ENCODE measurements around the gene XIAP.
A peak's percentile ranks its signal among the peaks of the same experiment; 100 is the strongest.
"Not testable (repeated sequence)": the region's sequence is repeated elsewhere in the genome, so short reads cannot be mapped to it uniquely, and the experiment has no call there.

The XIAP gene

DNA sequence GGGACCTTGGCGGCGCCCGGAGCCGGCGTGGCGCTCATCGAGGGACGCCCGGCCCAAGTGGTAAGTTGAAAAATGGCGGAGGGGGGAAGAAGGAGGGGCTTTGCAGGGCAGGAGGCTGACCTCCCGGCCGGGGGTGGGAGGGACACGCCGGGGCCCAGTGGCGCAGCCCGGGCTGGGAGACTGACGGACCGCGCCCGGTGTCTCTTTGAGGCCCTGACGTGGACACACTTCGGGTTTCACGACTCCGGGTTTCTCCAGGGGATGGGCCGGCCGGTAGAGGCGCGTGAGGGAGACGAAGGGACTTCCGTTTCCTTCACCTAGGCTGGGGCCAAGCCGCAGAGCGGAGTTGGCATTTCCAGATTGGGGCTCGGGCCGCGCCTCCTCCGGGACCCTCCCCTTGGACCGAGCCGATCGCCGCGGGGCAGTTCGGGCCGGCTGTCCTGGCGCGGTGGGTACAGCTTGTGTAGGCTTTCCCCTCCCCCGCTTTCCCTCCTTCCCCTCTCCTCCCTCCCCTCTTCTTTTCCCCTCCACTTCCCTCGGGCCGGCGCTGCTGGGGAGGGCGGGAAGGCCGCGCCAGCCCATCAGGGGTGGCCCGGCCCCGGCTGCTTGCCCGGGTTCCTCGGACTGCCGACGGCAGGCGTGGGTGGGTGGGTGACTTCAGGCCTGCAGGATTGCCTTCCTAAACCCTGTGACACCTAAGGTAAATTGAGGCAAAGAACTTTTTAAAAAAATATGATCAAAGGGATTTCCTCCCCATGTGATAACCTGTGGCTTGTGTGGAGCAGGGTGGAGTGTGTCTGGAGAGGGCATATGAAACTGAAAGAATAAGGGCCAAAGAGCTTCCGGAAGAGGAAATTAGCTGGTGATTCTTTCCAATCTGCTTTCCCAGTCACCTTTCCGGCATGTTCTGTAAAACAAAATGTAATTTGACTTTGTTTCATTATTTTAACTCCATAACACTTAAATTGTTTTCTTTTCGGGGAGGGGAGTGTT, at the start of gene XIAP:
TSS of gene XIAP (plus strand) at position 208 of the 993 bp plus-strand sequence. CDS start 25,610 bp downstream, outside the sequence.
- DNase-seq: peak; percentile 81

DNA sequence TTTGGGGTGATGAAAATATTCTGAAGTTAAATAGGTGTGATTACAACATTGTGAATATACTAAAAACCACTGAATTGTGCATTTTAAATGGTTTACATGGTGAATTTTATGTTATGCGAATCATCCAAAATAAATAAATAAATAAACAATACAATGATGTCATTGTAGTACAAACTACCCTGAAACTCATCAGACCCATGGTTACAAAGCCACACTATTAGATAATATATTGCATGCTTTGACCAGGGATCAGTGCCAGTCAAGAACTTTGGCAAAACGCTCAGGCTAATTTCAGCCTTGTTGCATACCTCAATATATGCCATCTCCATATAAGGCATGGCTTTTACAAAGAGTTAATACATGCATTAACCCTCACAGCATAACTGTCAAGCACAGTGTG, 45.5 kb upstream of the XIAP start:
- no peak for DNase-seq

DNA sequence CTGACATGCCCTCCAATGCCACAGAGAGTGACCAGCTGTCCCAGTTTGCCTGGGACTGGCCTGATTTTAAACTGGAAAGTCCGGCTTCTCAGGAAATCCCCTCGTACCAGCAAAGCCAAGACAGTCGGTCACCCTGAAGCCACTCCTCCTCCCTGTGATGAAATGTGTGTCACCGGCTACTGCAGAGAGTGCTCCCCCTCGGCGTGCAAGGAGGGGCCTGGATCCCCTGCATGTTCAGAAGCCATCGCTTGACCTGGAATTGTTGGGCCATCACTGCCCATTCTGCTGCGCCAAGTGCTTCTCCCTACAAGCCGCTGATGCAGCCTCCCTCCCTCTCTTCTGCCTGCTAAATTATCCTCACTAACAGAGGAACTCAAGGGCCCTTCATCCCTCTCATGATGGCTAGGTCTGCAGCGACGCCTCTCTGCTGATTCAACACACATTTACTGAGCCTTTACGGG, 44.9 kb upstream of the XIAP start:
- peak; percentile 60 for DNase-seq

GRCh38 chrX:123817288-123817894, 42.5 kb upstream of the XIAP start:
- no peak for DNase-seq

DNA sequence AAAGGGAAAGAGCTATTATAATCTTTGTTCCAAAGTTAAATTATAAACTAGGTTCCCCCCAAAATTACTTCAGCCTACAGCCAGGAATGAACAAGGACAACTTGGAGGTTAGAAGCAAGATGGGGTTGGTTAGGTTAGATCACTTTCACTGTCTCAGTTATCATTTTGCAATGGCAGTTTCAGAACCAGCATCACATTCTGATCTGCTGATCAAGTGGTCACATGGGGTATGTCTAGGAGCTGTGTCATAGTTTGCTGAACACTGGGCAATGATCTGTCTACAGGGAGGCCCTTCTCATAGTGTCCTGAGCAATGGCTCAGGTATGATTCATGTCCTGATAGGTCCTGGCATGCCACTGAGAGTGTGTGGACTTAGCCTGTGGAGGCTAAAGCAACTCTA, 41.6 kb upstream of the XIAP start:
- no peak for DNase-seq

DNA sequence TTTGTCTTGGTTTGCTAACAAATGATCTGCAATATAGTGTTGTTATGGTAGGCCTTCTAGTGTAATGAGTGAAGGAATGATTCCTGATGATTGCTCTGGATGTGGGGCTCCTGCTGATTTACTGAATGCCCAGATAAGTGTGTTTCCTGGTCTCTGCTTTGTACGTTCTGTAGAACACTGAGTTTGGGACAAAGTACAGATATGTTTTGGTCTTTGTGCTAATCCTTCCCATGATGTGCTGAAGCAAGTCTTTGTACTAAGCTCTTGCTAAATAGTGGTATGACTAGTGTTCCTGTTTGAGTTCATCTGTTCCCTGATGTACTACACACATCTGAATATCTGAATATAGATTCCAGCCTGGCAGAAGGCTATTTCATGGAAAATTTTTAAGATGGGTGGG, 36.9 kb upstream of the XIAP start:
- DNase-seq: no peak

DNA sequence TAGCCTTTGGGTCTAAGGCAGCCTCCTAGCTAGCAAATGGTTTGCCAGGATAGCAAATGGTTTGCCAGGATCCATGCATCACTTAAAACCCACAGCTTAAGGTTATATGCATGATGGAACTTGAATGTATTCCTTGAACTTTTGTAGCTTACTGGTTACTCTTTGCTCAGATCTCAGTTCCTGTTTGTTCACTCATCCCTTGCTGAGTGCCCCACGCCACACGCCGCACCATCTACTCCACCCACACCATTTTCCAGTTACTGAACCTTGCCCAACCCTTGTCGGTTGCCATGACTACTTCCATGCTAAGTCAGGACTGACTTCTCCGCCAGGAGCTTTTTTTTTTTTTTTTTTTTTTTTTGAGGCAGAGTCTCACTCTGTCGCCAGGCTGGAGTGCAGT, 29.5 kb upstream of the XIAP start:
- no peak for DNase-seq

- DNase-seq: peak; percentile 48
Observed at GRCh38 chrX:123833387-123833786, 26.5 kb upstream of the XIAP start.

DNA sequence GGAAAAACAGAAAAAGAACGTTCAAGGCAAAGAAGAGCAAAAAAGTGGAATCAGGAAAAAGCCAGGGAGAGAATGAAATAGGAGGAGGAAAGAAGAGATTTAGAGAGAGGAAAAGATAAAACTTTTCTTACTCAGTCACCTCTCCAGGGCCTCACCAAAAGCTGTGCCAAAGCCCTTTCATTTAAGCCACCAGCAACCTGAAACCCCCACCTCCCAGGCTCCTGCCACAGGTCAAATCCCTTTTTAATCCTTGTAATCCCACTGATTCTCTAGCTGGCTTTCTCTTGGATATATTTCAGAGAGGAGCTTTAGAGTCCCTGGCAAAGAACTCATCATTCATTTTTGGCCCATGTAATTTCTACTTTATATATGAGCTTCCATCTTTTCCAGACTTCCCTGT, 25.7 kb upstream of the XIAP start:
- DNase-seq: no peak

GRCh38 chrX:123835661-123836371, 24.0 kb upstream of the XIAP start:
- DNase-seq: no peak

- not testable (repeated sequence) for DNase-seq
Observed at GRCh38 chrX:123845129-123845528, 14.7 kb upstream of the XIAP start.

DNA sequence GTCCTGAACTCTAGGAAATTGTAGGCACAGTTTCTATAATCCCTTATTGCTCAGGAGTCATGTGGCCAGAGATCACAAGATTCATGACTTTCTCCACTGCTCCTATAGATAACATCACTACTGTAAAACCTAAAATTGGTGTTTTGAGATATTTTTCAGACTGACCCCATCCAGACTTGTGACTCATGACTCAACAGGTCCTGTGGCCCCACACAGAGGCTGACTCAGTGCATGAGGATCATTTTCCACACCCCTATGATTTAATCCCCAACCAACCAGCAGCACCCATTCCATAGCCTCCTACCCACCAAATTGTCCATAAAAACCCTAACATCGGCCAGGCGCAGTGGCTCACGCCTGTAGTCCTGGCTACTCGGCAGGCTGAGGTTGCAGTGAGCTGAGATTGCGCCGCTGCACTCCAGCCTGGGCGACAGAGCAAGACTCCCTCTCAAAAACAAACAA, 13.2 kb upstream of the XIAP start:
- no peak for DNase-seq

- DNase-seq: no peak
Observed at GRCh38 chrX:123847056-123847455, 12.8 kb upstream of the XIAP start.

DNA sequence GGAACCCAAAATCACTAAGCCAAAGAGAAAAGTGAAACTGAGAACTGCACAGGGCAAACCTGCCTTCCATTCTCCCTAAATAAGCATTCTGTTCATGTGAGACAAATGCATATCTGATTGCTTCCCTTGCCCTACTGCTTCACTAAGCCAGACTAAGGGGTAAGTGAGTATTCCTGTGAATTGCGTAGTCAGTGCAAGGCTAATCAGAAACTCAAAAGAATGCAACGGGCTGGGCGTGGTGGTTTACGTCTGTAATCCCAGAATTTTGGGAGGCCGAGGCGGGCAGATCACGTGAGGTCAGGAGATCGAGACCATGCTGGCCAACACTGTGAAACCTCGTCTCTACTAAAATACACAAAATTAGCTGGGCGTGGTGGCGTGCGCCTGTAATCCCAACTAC, 10.8 kb upstream of the XIAP start:
- DNase-seq: no peak

DNA sequence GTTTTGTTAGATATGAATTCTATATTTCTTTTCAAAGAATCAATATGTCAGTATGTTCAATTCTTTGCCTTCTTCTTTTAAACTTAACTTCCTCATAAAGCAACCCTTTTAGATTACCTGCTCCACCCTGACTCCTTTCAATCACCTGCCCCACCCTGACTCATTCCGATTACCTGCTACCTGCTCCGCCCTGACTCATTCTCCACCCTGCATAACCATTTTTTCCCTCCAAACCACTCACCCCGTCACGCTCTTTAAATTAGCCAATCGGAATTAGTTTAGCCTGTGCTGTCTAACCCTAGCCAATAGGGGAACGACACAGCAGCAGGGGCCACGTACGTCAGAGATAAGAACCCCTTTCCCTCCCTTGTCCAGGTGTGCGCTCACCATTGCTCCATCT, 9.9 kb upstream of the XIAP start:
- DNase-seq: not testable (repeated sequence)

DNA sequence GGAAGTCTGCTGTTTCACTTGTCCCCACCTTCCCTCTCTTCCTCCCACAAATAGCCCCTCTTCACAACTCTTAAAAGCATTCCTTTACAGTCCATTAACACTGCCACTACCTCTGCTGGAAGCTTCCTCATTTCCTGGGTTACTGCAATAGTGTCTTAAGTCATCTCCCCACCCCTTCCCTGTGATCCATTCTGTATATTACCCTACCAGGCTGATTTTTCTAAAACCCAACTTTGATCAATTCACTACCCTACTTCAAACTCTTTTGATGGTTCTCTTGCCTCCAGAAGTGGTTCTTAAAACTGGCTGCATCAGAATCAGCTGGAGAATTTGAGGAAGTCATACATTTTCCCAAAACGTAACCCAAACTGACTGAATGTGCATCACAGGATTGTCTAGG, 8.8 kb upstream of the XIAP start:
- DNase-seq: no peak

DNA sequence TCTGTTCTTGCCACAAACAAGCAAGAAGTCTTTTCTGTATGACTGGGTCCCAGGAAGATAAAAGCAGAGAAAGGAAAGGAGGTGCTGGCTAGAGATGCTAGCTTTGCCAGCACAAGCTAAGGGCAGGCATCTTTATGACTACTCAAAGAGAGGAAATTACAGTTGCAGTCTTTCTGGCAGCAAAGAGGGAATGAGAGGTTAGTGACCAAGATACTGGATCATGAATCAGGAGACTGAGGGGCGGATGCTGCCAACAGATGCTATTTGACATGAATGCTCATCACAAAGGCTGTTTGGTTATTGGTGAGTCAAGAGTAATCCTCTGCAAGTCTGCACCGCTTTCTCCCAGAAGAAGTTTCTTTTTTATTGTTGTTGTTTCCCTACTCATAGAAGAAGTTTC, 5.5 kb upstream of the XIAP start:
- DNase-seq: no peak

DNA sequence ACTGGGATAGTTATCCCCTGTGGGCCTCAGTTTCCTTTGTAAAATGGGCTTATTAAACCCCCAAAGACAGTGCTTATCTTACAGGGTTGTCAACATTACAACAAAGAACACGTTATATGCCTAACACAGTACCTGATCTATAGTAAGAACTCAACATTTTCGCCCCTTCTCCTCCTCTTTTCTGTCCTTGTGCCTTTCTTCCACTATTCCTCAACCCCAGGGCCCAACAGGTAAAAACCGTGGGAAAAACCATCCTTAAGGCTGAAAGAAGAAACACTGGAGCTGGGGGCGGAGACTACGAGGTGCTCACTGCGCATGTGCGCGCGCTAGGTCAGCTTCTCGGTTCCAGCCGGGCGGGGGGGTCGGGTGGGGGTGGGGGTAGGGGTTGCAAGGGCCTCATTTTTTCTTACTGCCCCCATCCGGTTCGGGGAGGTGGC, 426 bp upstream of the XIAP start:
- peak; percentile 81 for DNase-seq

- DNase-seq: peak; percentile 0
Observed at GRCh38 chrX:123860983-123861382, 1.1 kb downstream of the XIAP start.

- no peak for DNase-seq
Observed at GRCh38 chrX:123869488-123869887, 9.6 kb downstream of the XIAP start.

DNA sequence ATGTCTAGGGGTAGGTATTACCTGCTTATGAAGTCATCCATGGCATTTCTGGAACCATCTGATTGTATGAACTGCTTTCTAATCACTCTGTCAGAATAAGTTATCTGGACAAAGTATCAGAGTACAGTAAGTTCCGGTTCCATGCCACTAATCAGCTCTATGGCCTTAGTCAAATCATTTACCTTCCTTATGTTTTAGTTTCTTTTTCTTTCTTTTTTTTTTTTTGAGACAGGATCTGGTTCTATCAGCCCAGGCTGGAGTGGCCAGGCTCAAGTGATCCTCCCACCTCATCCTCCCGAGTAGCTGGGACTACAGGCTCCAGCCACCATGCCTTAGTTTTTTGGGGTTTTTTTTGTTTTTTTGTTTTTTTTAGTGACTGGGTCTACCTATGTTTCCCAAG, 11.5 kb downstream of the XIAP start:
- no peak for DNase-seq

- DNase-seq: no peak
Observed at GRCh38 chrX:123873956-123874355, 14.1 kb downstream of the XIAP start.

DNA sequence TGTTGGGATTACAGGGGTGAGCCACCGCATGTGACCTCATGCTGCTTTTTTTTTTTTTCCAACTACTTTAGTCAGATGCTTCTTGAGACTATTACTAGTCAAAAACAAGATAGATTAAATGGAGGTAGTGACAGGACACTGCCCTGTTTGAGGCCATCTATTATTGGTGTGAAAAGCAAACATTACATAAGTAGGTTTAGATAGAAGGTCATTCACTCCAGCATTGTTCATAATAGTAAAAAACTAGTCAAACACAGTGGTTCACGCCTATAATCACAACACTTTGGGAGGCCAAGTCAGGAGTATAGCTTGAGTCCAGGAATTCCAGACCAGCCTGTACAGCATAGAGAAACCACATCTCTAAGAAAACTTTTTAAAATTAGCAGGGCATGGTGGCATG, 16.3 kb downstream of the XIAP start:
- DNase-seq: no peak
